ENCODE results near the gene TCL1B.

TCL1B gene

DNA sequence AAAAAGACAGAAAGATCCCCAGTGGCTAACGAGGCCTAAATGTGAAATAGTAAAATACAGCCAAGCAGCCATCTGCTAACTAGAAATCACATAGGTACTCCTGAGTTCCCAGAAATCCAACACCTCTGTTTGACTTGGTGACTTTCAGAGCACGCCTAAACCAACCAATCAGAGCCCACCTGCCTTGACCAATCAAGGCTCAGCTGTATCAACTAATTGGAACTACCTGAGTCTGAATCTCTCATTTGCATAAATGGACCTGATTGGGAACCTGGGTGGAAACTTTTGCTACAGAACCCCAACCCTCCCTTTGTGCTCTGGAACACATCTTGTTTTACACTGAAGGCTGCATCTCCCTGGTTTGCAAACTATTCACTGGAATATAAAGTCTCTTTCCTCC lies 5.1 kb upstream of the TCL1B start:
- DNase-seq (ENCODE audit: low spot score), result no peak
- TF ChIP-seq, protein P1, sequence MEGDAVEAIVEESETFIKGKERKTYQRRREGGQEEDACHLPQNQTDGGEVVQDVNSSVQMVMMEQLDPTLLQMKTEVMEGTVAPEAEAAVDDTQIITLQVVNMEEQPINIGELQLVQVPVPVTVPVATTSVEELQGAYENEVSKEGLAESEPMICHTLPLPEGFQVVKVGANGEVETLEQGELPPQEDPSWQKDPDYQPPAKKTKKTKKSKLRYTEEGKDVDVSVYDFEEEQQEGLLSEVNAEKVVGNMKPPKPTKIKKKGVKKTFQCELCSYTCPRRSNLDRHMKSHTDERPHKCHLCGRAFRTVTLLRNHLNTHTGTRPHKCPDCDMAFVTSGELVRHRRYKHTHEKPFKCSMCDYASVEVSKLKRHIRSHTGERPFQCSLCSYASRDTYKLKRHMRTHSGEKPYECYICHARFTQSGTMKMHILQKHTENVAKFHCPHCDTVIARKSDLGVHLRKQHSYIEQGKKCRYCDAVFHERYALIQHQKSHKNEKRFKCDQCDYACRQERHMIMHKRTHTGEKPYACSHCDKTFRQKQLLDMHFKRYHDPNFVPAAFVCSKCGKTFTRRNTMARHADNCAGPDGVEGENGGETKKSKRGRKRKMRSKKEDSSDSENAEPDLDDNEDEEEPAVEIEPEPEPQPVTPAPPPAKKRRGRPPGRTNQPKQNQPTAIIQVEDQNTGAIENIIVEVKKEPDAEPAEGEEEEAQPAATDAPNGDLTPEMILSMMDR (IDR thresholded peaks at IDR 0.05; ENCODE audit: extremely low read depth, missing control alignments), result no peak

DNA sequence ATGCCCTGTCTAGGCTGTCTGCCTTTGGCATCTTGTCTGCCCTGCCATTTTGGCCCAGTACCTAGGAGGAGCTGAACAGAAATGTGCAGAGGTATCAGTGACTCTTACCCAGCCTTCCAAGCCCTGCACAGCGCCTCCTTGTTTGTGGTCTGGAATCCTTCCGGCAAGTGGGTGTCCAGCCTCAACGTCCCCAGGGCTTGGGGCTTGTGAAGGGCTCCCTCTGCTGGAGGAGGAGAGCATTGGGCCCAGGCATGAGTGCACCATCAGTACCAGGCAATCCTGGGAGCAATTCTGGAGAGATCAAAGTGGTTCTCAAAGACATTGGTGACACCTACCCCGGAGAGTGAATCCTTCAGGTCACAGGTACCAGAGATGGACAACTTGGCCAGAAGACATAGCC lies 2.4 kb upstream of the TCL1B start:
- peak; percentile 83 for DNase-seq (ENCODE audit: low spot score)
- TF ChIP-seq, protein P1 (IDR thresholded peaks at IDR 0.05; ENCODE audit: extremely low read depth, missing control alignments), result peak; percentile 87

DNA sequence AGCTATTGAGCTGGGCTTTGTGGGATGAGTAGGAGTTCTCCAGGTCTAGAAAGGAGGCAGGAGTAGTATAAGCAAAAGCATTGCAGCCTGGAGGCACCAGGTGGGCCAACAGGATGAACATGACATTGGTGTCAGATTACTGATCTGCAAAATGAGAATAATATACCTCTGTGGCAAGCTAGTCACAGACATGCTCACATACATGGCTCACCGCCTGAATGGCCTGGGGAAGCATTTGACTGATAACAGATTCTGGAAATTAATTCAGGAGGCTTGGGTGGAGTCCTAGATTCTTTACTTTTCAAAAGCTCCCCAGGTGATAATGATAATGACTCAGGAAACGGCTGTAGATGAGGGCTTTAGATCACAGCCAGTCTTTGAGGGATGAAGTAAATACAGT lies 709 bp downstream of the TCL1B start:
- DNase-seq (ENCODE audit: low spot score), result no peak
- TF ChIP-seq, protein P1 (IDR thresholded peaks at IDR 0.05; ENCODE audit: extremely low read depth, missing control alignments), result no peak

DNA sequence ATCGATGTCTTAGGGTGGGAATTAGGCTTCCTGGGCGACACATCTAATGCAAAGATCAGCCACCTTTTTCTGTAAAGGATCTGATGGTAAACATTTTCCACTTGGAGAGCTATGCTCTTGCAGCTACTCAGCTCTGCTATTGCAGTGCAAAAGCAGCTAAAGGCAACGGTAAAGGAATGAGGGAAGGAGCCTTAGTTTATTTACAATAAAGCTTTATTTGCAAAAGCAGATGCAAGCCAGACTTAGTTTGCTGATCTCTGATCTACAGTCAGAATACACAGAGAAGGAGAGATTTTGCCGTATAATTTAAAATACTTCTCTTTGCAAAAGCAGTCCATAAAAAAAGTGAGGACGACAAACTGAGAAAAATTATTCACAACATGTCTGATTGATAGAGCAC lies 3.2 kb downstream of the TCL1B start:
- TF ChIP-seq, protein P1 (IDR thresholded peaks at IDR 0.05; ENCODE audit: extremely low read depth, missing control alignments), result no peak
- DNase-seq (ENCODE audit: low spot score), result no peak

DNA sequence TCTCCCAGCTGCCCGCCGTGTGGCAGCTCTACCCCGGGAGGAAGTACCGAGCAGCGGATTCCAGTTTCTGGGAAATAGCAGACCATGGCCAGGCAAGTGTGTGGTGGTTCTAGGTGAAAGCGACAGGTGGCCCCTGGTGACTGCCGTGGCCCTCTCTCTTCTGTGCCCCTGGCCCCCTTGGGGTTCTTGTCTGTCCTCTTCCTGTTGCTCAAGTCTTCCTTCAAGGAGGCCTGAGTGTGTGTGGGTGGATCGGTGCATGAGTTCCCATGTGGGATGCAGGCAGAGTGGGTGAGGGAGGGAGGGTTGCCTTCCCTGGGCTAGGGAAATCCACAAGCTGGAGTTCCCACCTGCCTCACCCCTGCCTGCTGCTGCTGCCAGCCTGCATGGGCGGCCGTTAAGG lies 4.6 kb downstream of the TCL1B start:
- TF ChIP-seq, protein P1 (IDR thresholded peaks at IDR 0.05; ENCODE audit: extremely low read depth, missing control alignments), result no peak
- no peak for DNase-seq (ENCODE audit: low spot score)

DNA sequence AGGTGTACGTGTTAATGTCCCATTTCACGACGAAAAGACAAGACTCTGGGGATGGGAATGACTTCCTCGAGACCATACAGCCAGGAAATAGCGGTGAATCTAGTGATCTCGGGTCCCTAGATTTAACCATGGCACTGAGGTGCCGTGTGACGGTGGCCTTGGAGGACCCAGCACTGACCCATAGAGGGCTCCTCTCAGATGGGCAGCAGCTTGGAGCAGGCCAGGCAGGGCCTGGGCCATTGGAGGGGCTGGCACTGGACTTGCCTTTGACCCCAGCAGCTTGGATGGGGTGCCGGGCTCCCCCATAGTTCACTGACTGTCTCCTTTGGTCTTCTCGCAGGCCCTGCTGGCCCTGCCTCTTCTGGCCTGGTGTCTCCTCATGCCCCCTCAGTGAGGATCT lies 5.4 kb downstream of the TCL1B start:
- TF ChIP-seq, protein P1 (IDR thresholded peaks at IDR 0.05; ENCODE audit: extremely low read depth, missing control alignments), result no peak
- no peak for DNase-seq (ENCODE audit: low spot score)

DNA sequence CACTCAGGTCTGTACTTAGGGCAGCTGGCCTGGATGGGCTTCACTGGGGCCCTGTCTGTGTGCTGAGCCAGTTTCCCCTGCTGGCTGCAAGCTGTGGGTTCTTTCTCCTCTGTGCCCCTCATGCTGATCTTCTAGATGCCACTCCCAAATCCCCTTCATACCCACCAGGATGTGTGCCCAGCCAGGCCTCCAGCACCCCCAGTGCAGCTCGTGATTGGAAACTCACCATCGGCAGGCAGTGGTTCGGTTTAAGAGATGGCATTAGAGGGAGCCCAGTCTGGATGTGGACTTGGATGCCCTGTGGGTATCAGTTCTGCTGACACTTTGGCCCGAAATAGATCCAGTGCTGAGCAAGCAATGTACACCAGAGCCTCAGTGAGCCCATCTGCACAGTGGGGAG lies 5.9 kb downstream of the TCL1B start:
- TF ChIP-seq, protein P1 (IDR thresholded peaks at IDR 0.05; ENCODE audit: extremely low read depth, missing control alignments), result no peak
- no peak for DNase-seq (ENCODE audit: low spot score)
